GM12892 (cell line): ENCODE results near the gene OPN3.

ENCODE experiments used
- DNase-seq: peaks from one replicate; pipeline ENCODE4 v3.0.0; 2011; ENCODE audit not compliant: insufficient read length
- FAIRE-seq: peaks from 2 replicates; lab custom pipeline; 2011; peaks lifted over from hg19 to GRCh38; lab: Jason Lieb, UNC
- POLR2A ChIP-seq: IDR thresholded peaks from 2 replicates; pipeline ENCODE4 v1.6.1; 2011; ENCODE audit warnings: low read depth, low read length, control low read depth
- POLR2AphosphoS5 ChIP-seq: IDR thresholded peaks from 2 replicates; pipeline ENCODE4 v1.6.1; 2011; ENCODE audit warnings: low read depth, low read length, control low read depth
- TAF1 ChIP-seq: IDR thresholded peaks from 2 replicates; pipeline ENCODE4 v1.6.1; 2011; ENCODE audit warnings: low read depth, mild to moderate bottlenecking, control low read depth, low read length, borderline replicate concordance

Gene OPN3

GRCh38 chr1:241560849-241561187 is 79.4 kb downstream of the OPN3 start:
- TF ChIP-seq POLR2A (no peak), TAF1 (no peak), POLR2AphosphoS5 (no peak)
- no peak for DNase-seq
- no peak for FAIRE-seq

DNA sequence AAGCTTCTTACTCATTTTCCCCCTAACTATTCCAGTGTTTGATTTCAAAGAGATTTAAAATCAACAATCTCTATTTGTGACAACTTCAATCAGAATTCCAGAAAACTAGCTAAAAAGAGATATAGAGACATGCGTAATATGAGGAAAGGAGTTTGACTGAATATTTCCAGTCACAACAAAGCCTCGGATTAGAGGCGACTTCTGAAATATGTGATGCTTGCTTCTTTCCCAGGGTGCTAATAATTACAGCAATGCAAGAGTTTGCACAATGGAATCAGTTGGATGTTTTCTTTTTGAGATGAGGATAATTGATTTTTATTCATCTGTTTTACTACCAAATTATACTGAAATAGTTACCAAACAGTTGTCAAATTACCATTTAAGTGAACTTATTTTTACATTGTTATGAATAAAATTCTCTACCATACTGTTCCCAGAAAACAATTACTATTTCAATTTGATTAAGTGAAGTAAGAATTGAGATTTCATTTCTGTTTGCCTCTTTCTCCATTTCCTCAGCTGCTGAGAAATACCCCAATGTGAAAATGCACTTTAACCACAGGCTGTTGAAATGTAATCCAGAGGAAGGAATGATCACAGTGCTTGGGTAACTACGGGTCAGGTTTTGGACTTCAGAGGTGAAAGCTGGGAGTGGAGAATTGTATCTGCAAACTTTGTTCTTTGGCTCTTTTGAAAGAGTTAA is 79.9 kb downstream of the OPN3 start:
- DNase-seq (no peak), FAIRE-seq (no peak)
- TF ChIP-seq POLR2AphosphoS5 (no peak), POLR2A (no peak), TAF1 (no peak)

DNA sequence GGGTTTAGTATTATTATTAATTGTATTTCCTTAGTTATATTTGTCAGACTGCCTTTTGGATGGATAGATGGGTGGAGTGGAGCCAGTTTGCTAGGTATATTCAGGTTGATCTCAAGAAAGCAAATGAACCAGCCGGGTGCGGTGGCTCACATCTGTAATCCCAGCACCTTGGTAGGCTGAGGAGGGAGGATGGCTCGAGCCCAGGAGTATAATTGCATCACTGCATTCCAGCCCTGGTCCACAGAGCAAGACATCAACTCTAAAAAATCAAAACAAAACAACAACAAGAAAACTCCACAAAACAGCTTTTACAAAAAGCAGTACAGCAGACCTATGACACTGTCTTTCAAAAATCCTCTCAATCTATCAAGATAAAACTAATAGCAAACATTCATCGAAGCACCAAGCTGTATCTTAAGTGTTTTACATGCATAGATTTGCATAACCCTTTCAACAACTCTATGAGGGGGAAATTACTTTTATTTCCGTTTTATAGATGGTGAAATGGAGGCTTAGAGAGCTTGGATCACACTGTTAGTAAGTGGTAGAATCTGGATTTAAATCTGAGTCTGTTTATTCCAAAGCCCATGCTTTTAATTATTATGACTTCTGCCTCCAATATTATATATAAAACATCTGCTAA is 82.5 kb downstream of the OPN3 start:
- TF ChIP-seq TAF1 (no peak), POLR2A (no peak), POLR2AphosphoS5 (no peak)
- DNase-seq (no peak), FAIRE-seq (no peak)

DNA sequence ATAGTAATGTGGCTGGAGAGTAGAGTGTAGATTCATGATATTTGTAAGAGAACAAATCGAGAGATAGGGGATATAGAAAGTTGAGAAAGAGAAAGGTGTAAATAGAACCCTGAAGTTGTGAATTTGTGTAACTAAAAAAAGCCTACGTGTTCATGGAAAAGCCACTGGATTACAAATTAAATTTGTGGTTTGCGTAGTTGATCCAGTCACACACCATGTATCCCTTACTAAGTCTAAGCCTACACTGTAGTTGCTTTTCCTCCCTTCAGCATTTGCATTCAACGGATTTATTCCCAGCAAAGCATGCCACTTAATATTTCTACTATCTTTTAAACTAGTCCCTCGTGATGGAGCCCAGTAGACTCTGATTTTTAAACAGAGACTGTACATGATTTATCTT is 83.1 kb downstream of the OPN3 start:
- no peak for TF ChIP-seq POLR2AphosphoS5
- no peak for TF ChIP-seq POLR2A
- no peak for TF ChIP-seq TAF1
- FAIRE-seq (no peak), DNase-seq (no peak)

GRCh38 chr1:241555526-241555925 is 84.6 kb downstream of the OPN3 start:
- FAIRE-seq (no peak), DNase-seq (no peak)
- TF ChIP-seq POLR2AphosphoS5 (no peak), POLR2A (no peak), TAF1 (no peak)

GRCh38 chr1:241553886-241554592 is 86.1 kb downstream of the OPN3 start:
- FAIRE-seq = no peak
- DNase-seq = no peak
- TF ChIP-seq POLR2AphosphoS5 (no peak), POLR2A (no peak)

- peak; percentile 92 for FAIRE-seq
- TF ChIP-seq POLR2AphosphoS5 (peak; percentile 51; the same call in 1 of the 2 replicates), POLR2A (peak; percentile 76), TAF1 (peak; percentile 61; the same call in 1 of the 2 replicates)
- DNase-seq = peak; percentile 18
Measured at GRCh38 chr1:241551759-241552638, 88.2 kb downstream of the OPN3 start.

GRCh38 chr1:241550318-241550717 is 89.9 kb downstream of the OPN3 start:
- TF ChIP-seq TAF1 (no peak), POLR2A (no peak), POLR2AphosphoS5 (no peak)
- peak; percentile 73 for FAIRE-seq
- no peak for DNase-seq

GRCh38 chr1:241548008-241548407 is 92.2 kb downstream of the OPN3 start:
- FAIRE-seq = no peak
- no peak for DNase-seq
- TF ChIP-seq TAF1 (no peak), POLR2A (no peak), POLR2AphosphoS5 (no peak)
